ENCODE results near the gene MARVELD2.
"Not testable (repeated sequence)": the region's sequence is repeated elsewhere in the genome, so short reads cannot be mapped to it uniquely, and the experiment has no call there.

MARVELD2 gene

GRCh38 chr5:69451941-69452647 lies 37.2 kb downstream of the MARVELD2 start:
- no peaks in the 10 kb centered on the region for H3K9me3 ChIP-seq (ENCODE audit: insufficient read depth, low read length)
- TF ChIP-seq SUZ12 (IDR thresholded peaks at IDR 0.05; ENCODE audit: extremely low read depth, insufficient read depth, insufficient read length) (no peak), ZNF274 (IDR thresholded peaks at IDR 0.05; ENCODE audit: low read depth, low read length) (no peak), YY1 (IDR thresholded peaks at IDR 0.05; ENCODE audit: insufficient read depth, insufficient read length) (no peak)
- no peak overlapping the region for H3K4me3 ChIP-seq (ENCODE audit: insufficient read length, low read depth)
- H3K27me3 ChIP-seq (ENCODE audit: insufficient read depth, insufficient read length): no peaks in the 10 kb centered on the region
- H3K4me1 ChIP-seq (ENCODE audit: insufficient read depth, insufficient read length): no peaks in the 10 kb centered on the region
- H3K36me3 ChIP-seq (ENCODE audit: insufficient read depth, insufficient read length, low read length): no peaks in the 10 kb centered on the region
- no peak overlapping the region for H3K9ac ChIP-seq (ENCODE audit: insufficient read length, low read depth)
- no peak for DNase-seq (ENCODE audit: low read depth, low spot score)

- DNase-seq (ENCODE audit: low read depth, low spot score); H3K27me3 ChIP-seq (ENCODE audit: insufficient read depth, insufficient read length); H3K4me1 ChIP-seq (ENCODE audit: insufficient read depth, insufficient read length): not testable (repeated sequence)
Observed at GRCh38 chr5:69453487-69453886, 38.6 kb downstream of the MARVELD2 start.

DNA sequence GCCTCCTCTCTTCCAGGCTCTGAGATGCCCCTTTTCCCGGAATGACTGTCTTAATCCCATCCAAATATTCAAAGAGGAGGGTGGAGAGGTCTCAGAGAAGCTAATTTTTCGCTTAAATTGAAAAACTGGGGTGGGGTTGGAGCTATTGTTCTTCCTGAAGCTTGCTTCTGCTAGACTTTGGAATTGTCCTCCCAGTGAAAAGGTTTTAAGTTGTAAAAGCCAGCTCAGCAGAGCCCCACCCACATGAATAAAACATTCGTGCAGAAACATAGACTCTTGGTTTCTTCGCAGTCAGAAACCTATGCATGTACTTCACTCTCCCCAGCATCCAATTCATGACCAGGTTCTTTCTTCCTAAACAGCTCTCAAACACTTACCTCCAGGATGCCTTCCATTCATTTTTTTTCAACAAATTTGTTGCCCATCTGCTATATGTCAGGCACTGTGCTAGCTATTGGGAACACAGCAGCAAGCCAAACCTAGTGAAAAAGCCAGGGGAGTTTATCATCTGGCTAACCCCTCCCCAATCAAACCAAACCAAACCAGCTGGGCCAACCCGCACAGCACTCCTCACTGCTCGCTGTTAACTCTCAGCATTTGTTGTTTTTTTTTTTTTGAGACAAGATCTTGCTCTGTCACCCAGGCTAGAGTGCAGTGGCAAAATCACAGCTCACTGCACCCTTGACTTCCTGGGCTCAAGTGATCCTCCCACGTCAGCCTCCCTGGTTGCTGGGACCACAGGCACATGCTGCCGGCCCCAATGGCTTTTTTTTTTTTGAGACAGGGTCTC lies 39.7 kb downstream of the MARVELD2 start:
- no peaks in the 10 kb centered on the region for H3K36me3 ChIP-seq (ENCODE audit: insufficient read depth, insufficient read length, low read length)
- no peak overlapping the region for H3K4me3 ChIP-seq (ENCODE audit: insufficient read length, low read depth)
- no peaks in the 10 kb centered on the region for H3K4me1 ChIP-seq (ENCODE audit: insufficient read depth, insufficient read length)
- DNase-seq (ENCODE audit: low read depth, low spot score): no peak
- H3K9me3 ChIP-seq (ENCODE audit: insufficient read depth, low read length): no peaks in the 10 kb centered on the region
- H3K27me3 ChIP-seq (ENCODE audit: insufficient read depth, insufficient read length): no peaks in the 10 kb centered on the region
- TF ChIP-seq ZNF274 (IDR thresholded peaks at IDR 0.05; ENCODE audit: low read depth, low read length) (no peak), SUZ12 (IDR thresholded peaks at IDR 0.05; ENCODE audit: extremely low read depth, insufficient read depth, insufficient read length) (no peak), YY1 (IDR thresholded peaks at IDR 0.05; ENCODE audit: insufficient read depth, insufficient read length) (no peak)
- H3K9ac ChIP-seq (ENCODE audit: insufficient read length, low read depth): no peak overlapping the region

More at GRCh38 chr5:69453487-69453886, 38.6 kb downstream of the MARVELD2 start:
- not testable (repeated sequence) for H3K4me3 ChIP-seq (ENCODE audit: insufficient read length, low read depth); H3K9ac ChIP-seq (ENCODE audit: insufficient read length, low read depth); H3K36me3 ChIP-seq (ENCODE audit: insufficient read depth, insufficient read length, low read length); H3K9me3 ChIP-seq (ENCODE audit: insufficient read depth, low read length)

DNA sequence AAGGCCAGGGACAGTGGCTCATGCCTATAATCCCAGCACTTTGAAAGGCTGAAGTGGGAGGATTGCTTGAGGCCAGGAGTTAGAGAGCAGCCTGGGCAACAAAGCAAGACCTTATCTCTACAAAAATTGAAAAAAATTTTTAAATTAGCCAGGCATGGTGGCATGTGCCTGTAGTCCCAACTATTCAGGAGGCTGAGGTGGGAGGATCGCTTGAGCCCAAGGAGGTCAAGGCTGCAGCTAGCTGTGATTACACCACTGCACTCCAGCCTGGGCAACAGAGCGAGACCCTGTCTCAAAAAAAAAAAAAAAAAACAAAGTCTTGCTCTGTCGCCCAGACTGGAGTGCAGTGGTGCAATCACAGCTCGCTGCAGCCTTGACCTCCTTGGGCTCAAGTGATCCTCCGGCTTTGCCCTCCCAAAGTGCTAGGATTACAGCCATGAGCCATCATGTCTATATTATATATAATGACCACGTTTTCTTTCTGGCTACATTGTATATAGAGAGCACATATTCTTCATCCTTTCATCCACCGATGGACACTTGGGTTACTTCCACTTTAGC lies 40.6 kb downstream of the MARVELD2 start:
- DNase-seq (ENCODE audit: low read depth, low spot score); H3K4me1 ChIP-seq (ENCODE audit: insufficient read depth, insufficient read length); H3K36me3 ChIP-seq (ENCODE audit: insufficient read depth, insufficient read length, low read length); H3K27me3 ChIP-seq (ENCODE audit: insufficient read depth, insufficient read length); H3K4me3 ChIP-seq (ENCODE audit: insufficient read length, low read depth); H3K9me3 ChIP-seq (ENCODE audit: insufficient read depth, low read length); H3K9ac ChIP-seq (ENCODE audit: insufficient read length, low read depth): not testable (repeated sequence)

DNA sequence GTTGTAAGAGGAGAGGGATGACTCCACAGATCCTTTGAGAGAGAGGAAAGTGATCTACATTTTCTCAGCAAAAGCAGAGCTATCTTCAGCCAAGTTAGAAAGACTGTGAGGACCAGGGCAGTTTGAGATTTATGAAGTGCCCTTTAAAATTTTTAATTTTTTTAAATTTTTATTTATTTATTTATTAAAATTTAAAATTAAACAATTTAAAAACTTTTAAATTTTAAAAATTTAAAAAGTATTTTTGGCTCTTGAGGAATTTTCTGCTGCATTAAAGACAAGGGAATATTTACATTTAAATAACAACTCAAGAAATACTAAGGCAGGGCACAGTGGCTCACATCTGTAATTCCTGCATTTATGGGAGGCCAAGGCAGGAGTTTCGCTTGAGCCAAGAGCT lies 47.3 kb downstream of the MARVELD2 start:
- H3K4me1 ChIP-seq (ENCODE audit: insufficient read depth, insufficient read length): no peaks in the 10 kb centered on the region
- H3K36me3 ChIP-seq (ENCODE audit: insufficient read depth, insufficient read length, low read length): no peaks in the 10 kb centered on the region
- TF ChIP-seq YY1 (IDR thresholded peaks at IDR 0.05; ENCODE audit: insufficient read depth, insufficient read length) (no peak), ZNF274 (IDR thresholded peaks at IDR 0.05; ENCODE audit: low read depth, low read length) (no peak), SUZ12 (IDR thresholded peaks at IDR 0.05; ENCODE audit: extremely low read depth, insufficient read depth, insufficient read length) (no peak)
- H3K4me3 ChIP-seq (ENCODE audit: insufficient read length, low read depth): no peak overlapping the region
- no peaks in the 10 kb centered on the region for H3K27me3 ChIP-seq (ENCODE audit: insufficient read depth, insufficient read length)
- no peak overlapping the region for H3K9ac ChIP-seq (ENCODE audit: insufficient read length, low read depth)
- H3K9me3 ChIP-seq (ENCODE audit: insufficient read depth, low read length): no peaks in the 10 kb centered on the region
- no peak for DNase-seq (ENCODE audit: low read depth, low spot score)

- not testable (repeated sequence) for H3K36me3 ChIP-seq (ENCODE audit: insufficient read depth, insufficient read length, low read length); H3K9me3 ChIP-seq (ENCODE audit: insufficient read depth, low read length); H3K27me3 ChIP-seq (ENCODE audit: insufficient read depth, insufficient read length); DNase-seq (ENCODE audit: low read depth, low spot score); H3K9ac ChIP-seq (ENCODE audit: insufficient read length, low read depth); H3K4me1 ChIP-seq (ENCODE audit: insufficient read depth, insufficient read length); H3K4me3 ChIP-seq (ENCODE audit: insufficient read length, low read depth)
Observed at GRCh38 chr5:69466375-69466774, 51.5 kb downstream of the MARVELD2 start.

DNA sequence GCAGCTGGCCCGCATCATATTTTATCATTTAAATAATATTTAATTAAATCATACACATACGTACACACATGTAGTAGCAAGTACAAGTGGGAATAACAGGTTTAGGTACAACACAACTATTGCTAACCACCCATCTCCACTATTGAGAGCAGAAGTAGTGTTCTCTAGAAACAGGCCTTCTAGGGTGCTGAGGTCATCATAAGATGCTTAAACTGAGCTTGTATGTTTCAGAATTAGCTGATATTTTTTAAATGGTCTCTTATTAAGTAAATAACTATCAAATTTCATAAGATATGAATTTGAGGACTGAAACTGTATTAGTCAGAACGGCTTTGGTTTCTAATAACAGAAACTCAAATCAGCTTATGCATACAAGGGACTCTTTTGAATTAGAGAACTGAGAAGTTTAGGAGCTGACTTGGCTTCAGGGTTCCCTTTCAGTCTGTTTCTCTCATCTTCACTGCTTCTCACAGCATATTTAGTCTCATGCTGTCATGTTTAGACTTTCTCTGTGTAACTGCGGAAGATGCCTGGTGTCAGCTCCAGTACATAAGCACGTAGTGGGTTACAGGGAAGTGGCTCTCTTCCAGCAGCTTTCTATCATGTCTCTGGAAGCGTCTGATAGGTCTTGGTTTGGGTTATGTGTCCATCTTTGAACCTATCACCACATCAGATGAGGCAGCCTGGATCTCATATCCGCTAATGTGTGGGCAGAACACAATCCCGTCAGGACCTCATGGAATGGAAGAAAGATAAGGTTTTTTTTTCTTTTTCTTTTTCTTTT lies 52.7 kb downstream of the MARVELD2 start:
- no peak overlapping the region for H3K9ac ChIP-seq (ENCODE audit: insufficient read length, low read depth)
- no peaks in the 10 kb centered on the region for H3K9me3 ChIP-seq (ENCODE audit: insufficient read depth, low read length)
- no peaks in the 10 kb centered on the region for H3K4me1 ChIP-seq (ENCODE audit: insufficient read depth, insufficient read length)
- no peak for TF ChIP-seq YY1 (IDR thresholded peaks at IDR 0.05; ENCODE audit: insufficient read depth, insufficient read length)
- no peak for TF ChIP-seq SUZ12 (IDR thresholded peaks at IDR 0.05; ENCODE audit: extremely low read depth, insufficient read depth, insufficient read length)
- H3K27me3 ChIP-seq (ENCODE audit: insufficient read depth, insufficient read length): no peaks in the 10 kb centered on the region
- DNase-seq (ENCODE audit: low read depth, low spot score): no peak
- no peaks in the 10 kb centered on the region for H3K36me3 ChIP-seq (ENCODE audit: insufficient read depth, insufficient read length, low read length)
- H3K4me3 ChIP-seq (ENCODE audit: insufficient read length, low read depth): no peak overlapping the region

Measured in NT2/D1 (cell line).